Brain pericyte (primary cell): ENCODE measurements around the gene ICAM4.

ENCODE experiments used
- DNase-seq: peaks from one replicate; pipeline ENCODE4 v3.0.0-alpha.2; 2012; ENCODE audit warnings: low read depth, low spot score

The ICAM4 gene

GRCh38 chr19:10290876-10291553, 4.3 kb downstream of the ICAM4 start:
- no peak for DNase-seq

- DNase-seq, result no peak
These were observed 4.9 kb downstream of the ICAM4 start for GRCh38 chr19:10291554-10292205.

GRCh38 chr19:10292206-10292788, 5.5 kb downstream of the ICAM4 start:
- DNase-seq, result no peak

- no peak for DNase-seq
These were observed 6.3 kb downstream of the ICAM4 start for GRCh38 chr19:10292789-10293636.

- DNase-seq, result no peak
These were observed 7.0 kb downstream of the ICAM4 start for GRCh38 chr19:10293637-10294367.

GRCh38 chr19:10294368-10294697, 7.6 kb downstream of the ICAM4 start:
- no peak for DNase-seq

- DNase-seq, result no peak
These were observed 8.6 kb downstream of the ICAM4 start for GRCh38 chr19:10295305-10295846.

- no peak for DNase-seq
These were observed 9.3 kb downstream of the ICAM4 start for GRCh38 chr19:10295847-10296591.

- no peak for DNase-seq
These were observed 13.0 kb downstream of the ICAM4 start for GRCh38 chr19:10299545-10300458.

- no peak for DNase-seq
These were observed 18.5 kb downstream of the ICAM4 start for GRCh38 chr19:10305139-10305806.

- DNase-seq, result no peak
These were observed 19.6 kb downstream of the ICAM4 start for GRCh38 chr19:10306327-10306726.

- no peak for DNase-seq
These were observed 22.7 kb downstream of the ICAM4 start, which contains the start of gene ZGLP1 for GRCh38 chr19:10309423-10309822. TSS of gene ZGLP1 (minus strand) at chr19:10309815.

GRCh38 chr19:10315335-10316214, 28.8 kb downstream of the ICAM4 start, which contains the start of gene FDX2:
TSS of gene FDX2 (minus strand) at chr19:10316015. CDS start at chr19:10315996, 19 bp downstream.
- no peak for DNase-seq

GRCh38 chr19:10316229-10317044, 29.7 kb downstream of the ICAM4 start:
- DNase-seq, result no peak

- DNase-seq, result no peak
These were observed 30.5 kb downstream of the ICAM4 start for GRCh38 chr19:10317045-10317856.

- no peak for DNase-seq
These were observed 31.2 kb downstream of the ICAM4 start for GRCh38 chr19:10317857-10318462.
